ENCODE measurements around the gene BCL7B. TPM values are rescaled to one million over a fixed set of nuclear protein-coding genes. Genes with fewer than 3 reads are reported as not detected.
"Not testable (repeated sequence)": the region's sequence is repeated elsewhere in the genome, so short reads cannot be mapped to it uniquely, and the experiment has no call there.

Gene BCL7B
- total and polyA plus RNA-seq, 9 donors, result 29.5 to 52.4 (median 34.0) TPM

DNA sequence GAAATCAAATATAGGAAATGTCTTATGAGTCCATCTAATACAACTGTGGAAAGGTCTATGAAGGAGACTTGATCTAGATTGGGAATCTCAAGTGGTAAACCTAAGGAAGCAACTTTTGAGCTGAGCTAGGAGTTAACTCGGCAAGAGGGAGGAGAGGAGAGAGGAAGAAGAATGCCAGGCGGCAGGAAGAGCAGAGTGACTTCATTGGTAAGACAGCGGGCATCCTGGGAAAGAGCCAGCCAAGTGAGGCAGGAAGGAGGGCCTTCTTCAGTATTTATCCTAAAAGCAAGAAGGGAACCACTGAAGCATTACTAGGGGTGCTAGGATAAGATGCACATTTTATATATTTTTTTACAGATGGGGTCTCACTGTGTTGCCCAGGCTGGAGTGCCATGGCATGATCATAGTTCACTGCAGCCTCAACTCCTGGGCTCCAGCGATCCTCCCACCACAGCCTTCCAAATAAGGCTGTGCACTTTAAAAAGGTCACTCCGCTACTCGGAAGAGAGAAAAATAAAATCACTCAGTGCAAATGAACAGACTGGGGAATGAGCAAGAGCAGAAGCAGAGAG, 2.0 kb downstream of the BCL7B start:
- WGBS, 3 donors, result 58 to 66% (median 61%) methylated on average over 6 of the region's 6 CpGs
- no peak overlapping the region for H3K4me3 ChIP-seq
- TF ChIP-seq EP300 (IDR thresholded peaks at IDR 0.05) (no peak), CTCF (IDR thresholded peaks at IDR 0.05) (no peak), POLR2A (IDR thresholded peaks at IDR 0.05) (no peak)

DNA sequence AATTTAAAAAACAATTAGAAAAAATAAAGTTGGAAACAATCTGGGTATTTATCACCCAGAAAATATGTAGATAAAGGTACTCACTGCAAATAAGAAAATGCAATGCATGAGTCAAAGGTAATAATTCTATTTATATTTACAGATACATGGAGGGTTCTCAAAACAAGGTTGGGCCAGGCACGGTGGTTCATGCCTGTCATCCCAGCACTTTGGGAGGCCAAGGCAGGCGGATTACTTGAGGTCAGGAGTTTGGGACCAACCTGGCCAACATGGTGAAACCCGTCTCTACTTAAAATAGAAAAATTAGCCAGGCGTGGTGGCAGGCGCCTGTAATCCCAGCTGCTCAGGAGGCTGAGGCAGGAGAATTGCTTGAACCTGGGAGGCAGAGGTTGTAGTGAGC, 7.4 kb downstream of the BCL7B start:
- H3K27me3 ChIP-seq; DNase-seq; H3K36me3 ChIP-seq; intact Hi-C loops (cut with DNase I); H3K4me3 ChIP-seq; H3K27ac ChIP-seq; H3K9me3 ChIP-seq; H3K4me1 ChIP-seq (ENCODE audit: insufficient read depth): not testable (repeated sequence)
- 75 to 77% (median 77%) methylated on average over 5 of the region's 5 CpGs for WGBS, 3 donors

More for the DNA sequence above, 2.0 kb downstream of the BCL7B start:
- DNase-seq, result no peak
- Histone ChIP-seq H3K27ac (no peak overlapping the region), H3K36me3 (no peaks in the 10 kb centered on the region), H3K9me3 (no peaks in the 10 kb centered on the region), H3K4me1 (ENCODE audit: insufficient read depth) (peaks cover 6% of the 10 kb centered on the region), H3K27me3 (no peaks in the 10 kb centered on the region)
- intact Hi-C loops (cut with DNase I), result no loop called here

DNA sequence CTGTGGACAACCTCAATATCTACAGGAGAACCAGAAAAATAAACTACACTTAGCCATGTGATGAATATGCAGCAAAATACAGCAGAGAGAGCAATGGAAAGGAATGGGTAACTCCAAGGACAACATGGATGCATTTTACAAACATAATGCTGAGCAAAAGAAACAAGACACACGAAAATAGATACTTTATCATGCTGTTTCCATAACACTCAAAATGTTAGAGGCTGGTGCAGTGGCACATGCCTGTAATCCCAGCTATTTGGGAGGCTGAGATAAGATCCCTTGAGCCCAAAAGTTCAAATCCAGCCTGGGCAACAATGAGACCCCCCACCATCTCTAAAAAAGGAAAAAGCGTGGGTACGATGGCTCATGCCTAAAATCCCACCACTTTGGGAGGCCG, 8.3 kb downstream of the BCL7B start:
- peaks cover 2% of the 10 kb centered on the region for H3K4me1 ChIP-seq (ENCODE audit: insufficient read depth)
- no peak overlapping the region for H3K4me3 ChIP-seq
- H3K36me3 ChIP-seq, result no peaks in the 10 kb centered on the region
- DNase-seq, result no peak
- TF ChIP-seq EP300 (IDR thresholded peaks at IDR 0.05) (no peak), CTCF (IDR thresholded peaks at IDR 0.05) (no peak), POLR2A (IDR thresholded peaks at IDR 0.05) (no peak)
- no peaks in the 10 kb centered on the region for H3K9me3 ChIP-seq
- 32 to 57% (median 44%) methylated on average over 4 of the region's 4 CpGs for WGBS, 3 donors
- no peaks in the 10 kb centered on the region for H3K27me3 ChIP-seq
- intact Hi-C loops (cut with DNase I), result no loop called here
- H3K27ac ChIP-seq, result no peak overlapping the region

GRCh38 chr7:73547841-73548240, 9.6 kb downstream of the BCL7B start:
- no peak overlapping the region for H3K27ac ChIP-seq
- no peak for DNase-seq
- H3K27me3 ChIP-seq, result no peaks in the 10 kb centered on the region
- intact Hi-C loops (cut with DNase I), result no loop called here
- H3K4me1 ChIP-seq (ENCODE audit: insufficient read depth), result peaks cover 2% of the 10 kb centered on the region
- WGBS, 3 donors, result 95 to 97% (median 96%) methylated on average over 9 of the region's 9 CpGs
- no peaks in the 10 kb centered on the region for H3K36me3 ChIP-seq
- TF ChIP-seq EP300 (IDR thresholded peaks at IDR 0.05) (no peak), POLR2A (IDR thresholded peaks at IDR 0.05) (no peak), CTCF (IDR thresholded peaks at IDR 0.05) (no peak)
- no peaks in the 10 kb centered on the region for H3K9me3 ChIP-seq
- no peak overlapping the region for H3K4me3 ChIP-seq

GRCh38 chr7:73544678-73545077, 12.8 kb downstream of the BCL7B start:
- Histone ChIP-seq H3K4me1 (ENCODE audit: insufficient read depth) (peaks cover 2% of the 10 kb centered on the region), H3K27ac (no peak overlapping the region), H3K36me3 (peaks cover under 1% of the 10 kb centered on the region), H3K4me3 (no peak overlapping the region), H3K9me3 (no peaks in the 10 kb centered on the region), H3K27me3 (no peaks in the 10 kb centered on the region)
- no peak for DNase-seq
- WGBS, 3 donors, result 96 to 99% (median 98%) methylated on average over 2 of the region's 2 CpGs
- intact Hi-C loops (cut with DNase I), result no loop called here
- TF ChIP-seq CTCF (IDR thresholded peaks at IDR 0.05) (no peak), EP300 (IDR thresholded peaks at IDR 0.05) (no peak)

Measured in ovary (tissue), 9 donors.